Nephron (organoid): ENCODE data around the gene RADX.

Source experiments
- H3K27ac Mint-ChIP-seq, 3 experiments: 2 replicates each; pipeline ENCODE4 v1.8.0; 2020; ENCODE audit warnings: mixed read lengths in 3 of 3, mild to moderate bottlenecking in 2 of 3, moderate library complexity in 1 of 3
- H3K27me3 Mint-ChIP-seq: 2 replicates; pipeline ENCODE4 v1.8.0; 2021; ENCODE audit warnings: low read depth, mild to moderate bottlenecking, moderate library complexity, mixed read lengths
- H3K36me3 Mint-ChIP-seq: 2 replicates; pipeline ENCODE4 v1.8.0; 2020; ENCODE audit warnings: low read depth, mixed read lengths
- H3K4me1 Mint-ChIP-seq: 2 replicates; pipeline ENCODE4 v1.8.0; 2020; ENCODE audit warnings: mixed read lengths
- H3K4me3 Mint-ChIP-seq, 3 experiments: 2 replicates each; pipeline ENCODE4 v1.8.0; 2020; ENCODE audit warnings: mild to moderate bottlenecking in 3 of 3, mixed read lengths in 3 of 3, moderate library complexity in 2 of 3
- H3K9me3 Mint-ChIP-seq: 2 replicates; pipeline ENCODE4 v1.8.0; 2020; ENCODE audit warnings: mixed read lengths
- CTCF ChIP-seq, 3 experiments: fragments of 200-600 bp; sonication (generic); IDR thresholded peaks; one replicate each; pipeline ENCODE4 v1.5.0; 2021; ENCODE audit warnings: antibody characterized with exemption in 3 of 3; ENCODE audit not compliant: unreplicated experiment in 3 of 3

Gene RADX

GRCh38 chrX:106716004-106716403 is 104.2 kb downstream of the RADX start:
- TF ChIP-seq CTCF (IDR thresholded peaks at IDR 0.05; ENCODE audit: unreplicated experiment in 3 of 3): no peak
- H3K4me1 Mint-ChIP-seq: no peaks in the 10 kb centered on the region
- no peak overlapping the region for H3K4me3 Mint-ChIP-seq
- peak overlapping the region in 1 of 3 experiments; percentile 24 for H3K27ac Mint-ChIP-seq
- H3K9me3 Mint-ChIP-seq: no peaks in the 10 kb centered on the region
- no peaks in the 10 kb centered on the region for H3K36me3 Mint-ChIP-seq
- no peaks in the 10 kb centered on the region for H3K27me3 Mint-ChIP-seq

GRCh38 chrX:106716463-106716862 is 104.7 kb downstream of the RADX start:
- Mint-ChIP-seq H3K27me3 (no peaks in the 10 kb centered on the region), H3K27ac (peak overlapping the region in 1 of 3 experiments; percentile 24), H3K4me1 (no peaks in the 10 kb centered on the region), H3K4me3 (no peak overlapping the region), H3K9me3 (no peaks in the 10 kb centered on the region), H3K36me3 (no peaks in the 10 kb centered on the region)
- no peak for TF ChIP-seq CTCF (IDR thresholded peaks at IDR 0.05; ENCODE audit: unreplicated experiment in 3 of 3)

- Mint-ChIP-seq H3K4me1 (no peaks in the 10 kb centered on the region), H3K36me3 (no peaks in the 10 kb centered on the region), H3K27me3 (peaks cover 13% of the 10 kb centered on the region), H3K9me3 (no peaks in the 10 kb centered on the region), H3K27ac (no peak overlapping the region), H3K4me3 (no peak overlapping the region)
- TF ChIP-seq CTCF (IDR thresholded peaks at IDR 0.05; ENCODE audit: unreplicated experiment in 3 of 3): no peak
Measured at GRCh38 chrX:106718709-106719108, 106.9 kb downstream of the RADX start.

GRCh38 chrX:106725931-106726330 is 114.2 kb downstream of the RADX start:
- no peak for TF ChIP-seq CTCF (IDR thresholded peaks at IDR 0.05; ENCODE audit: unreplicated experiment in 3 of 3)
- H3K9me3 Mint-ChIP-seq: peaks cover 9% of the 10 kb centered on the region
- H3K27me3 Mint-ChIP-seq: peaks cover 65% of the 10 kb centered on the region
- H3K36me3 Mint-ChIP-seq: no peaks in the 10 kb centered on the region
- no peaks in the 10 kb centered on the region for H3K4me1 Mint-ChIP-seq
- H3K27ac Mint-ChIP-seq: no peak overlapping the region
- H3K4me3 Mint-ChIP-seq: peak overlapping the region; percentile 80 to 85 (median 81)

- Mint-ChIP-seq H3K9me3 (peaks cover 9% of the 10 kb centered on the region), H3K27me3 (peaks cover 64% of the 10 kb centered on the region), H3K4me1 (no peaks in the 10 kb centered on the region), H3K27ac (no peak within 1 kb of the TSS), H3K4me3 (peak within 1 kb of the TSS; percentile 80 to 85 (median 81)), H3K36me3 (no peaks in the 10 kb centered on the region)
- TF ChIP-seq CTCF (IDR thresholded peaks at IDR 0.05; ENCODE audit: unreplicated experiment in 3 of 3): no peak
Measured at GRCh38 chrX:106726485-106727437, 115.0 kb downstream of the RADX start, which contains the start of gene RNF128. RNF128 (plus strand) TSS chrX:106726701; CDS start chrX:106726914, 213 bp downstream.
